GM13976 (cell line): ENCODE measurements around the gene LAMA5.

Experiments used
- DNase-seq: peaks from one replicate; pipeline ENCODE4 v3.0.0; 2012; ENCODE audit warnings: low spot score
- CTCF ChIP-seq: IDR thresholded peaks from 2 replicates; pipeline ENCODE4 v1.5.1; 2012; ENCODE audit warnings: borderline replicate concordance, mild to moderate bottlenecking; ENCODE audit not compliant: insufficient read depth; ENCODE audit errors: extremely low read depth, missing control alignments, control extremely low read depth
- in situ Hi-C: fragments of 300-500 bp; cut with MboI; formaldehyde crosslinking; loops from one replicate; pipeline ENCODE4 v1.12.0; 2022; ENCODE audit warnings: low sequenced_read_pairs, mixed read lengths, inconsistent platforms; ENCODE audit not compliant: unreplicated experiment

Gene LAMA5

GRCh38 chr20:62393335-62393665 is 26.2 kb upstream of the LAMA5 start:
- TF ChIP-seq CTCF: no peak
- no peak for DNase-seq
- in situ Hi-C loops: no loop called here

- in situ Hi-C loops: no loop called here
- DNase-seq: no peak
- no peak for TF ChIP-seq CTCF
These were observed 25.7 kb upstream of the LAMA5 start for GRCh38 chr20:62392621-62393334.

GRCh38 chr20:62392077-62392418 is 24.9 kb upstream of the LAMA5 start:
- DNase-seq: no peak
- TF ChIP-seq CTCF: no peak
- in situ Hi-C loops: no loop called here

- no peak for DNase-seq
- in situ Hi-C loops: no loop called here
- TF ChIP-seq CTCF: no peak
These were observed 24.3 kb upstream of the LAMA5 start for GRCh38 chr20:62391165-62392076.

GRCh38 chr20:62390317-62391164 is 23.4 kb upstream of the LAMA5 start:
- no peak for DNase-seq
- in situ Hi-C loops: no loop called here
- no peak for TF ChIP-seq CTCF

- TF ChIP-seq CTCF: no peak
- in situ Hi-C loops: loop anchor here (10.0 kb wide), 1 partner anchor 85 kb away; the partner anchor contains the start of gene ADRM1
- no peak for DNase-seq
These were observed 22.5 kb upstream of the LAMA5 start for GRCh38 chr20:62389601-62390087.
